Measurements from ENCODE around the gene ANKRD2.

- TF ChIP-seq EZH2 (IDR thresholded peaks at IDR 0.05; ENCODE audit: borderline replicate concordance, low read depth, low read length, severe bottlenecking): no peak
- TF ChIP-seq CTCF (IDR thresholded peaks at IDR 0.05; ENCODE audit: borderline replicate concordance, extremely low read depth, low read length, poor library complexity, severe bottlenecking): no peak
These were observed 33.7 kb upstream of the ANKRD2 start for GRCh38 chr10:97538839-97539238.

Measured in DND-41 (cell line).